Measurements from ENCODE around the gene USH2A.

USH2A gene

GRCh38 chr1:216111842-216112241 lies 311.4 kb downstream of the USH2A start:
- DNase-seq = no peak

- no peak for DNase-seq
Measured at GRCh38 chr1:216095400-216095799, 327.8 kb downstream of the USH2A start.

- no peak for DNase-seq
Measured at GRCh38 chr1:216090556-216090955, 332.7 kb downstream of the USH2A start.

- DNase-seq = no peak
Measured at GRCh38 chr1:216086678-216087077, 336.6 kb downstream of the USH2A start.

GRCh38 chr1:216081445-216081844 lies 341.8 kb downstream of the USH2A start:
- no peak for DNase-seq

- no peak for DNase-seq
Measured at GRCh38 chr1:216076751-216077150, 346.5 kb downstream of the USH2A start.

GRCh38 chr1:216075339-216075738 lies 347.9 kb downstream of the USH2A start:
- no peak for DNase-seq

- no peak for DNase-seq
Measured at GRCh38 chr1:216073793-216074595, 349.3 kb downstream of the USH2A start.

GRCh38 chr1:216071262-216071661 lies 352.0 kb downstream of the USH2A start:
- no peak for DNase-seq

- no peak for DNase-seq
Measured at GRCh38 chr1:216064643-216065042, 358.6 kb downstream of the USH2A start.

- DNase-seq = no peak
Measured at GRCh38 chr1:216057947-216058346, 365.3 kb downstream of the USH2A start.

- DNase-seq = no peak
Measured at GRCh38 chr1:216057063-216057462, 366.2 kb downstream of the USH2A start.

GRCh38 chr1:216055004-216055403 lies 368.2 kb downstream of the USH2A start:
- DNase-seq = no peak

- DNase-seq = no peak
Measured at GRCh38 chr1:216054600-216054999, 368.6 kb downstream of the USH2A start.

GRCh38 chr1:216051071-216051470 lies 372.2 kb downstream of the USH2A start:
- DNase-seq = no peak

GRCh38 chr1:216049741-216050430 lies 373.4 kb downstream of the USH2A start:
- DNase-seq = no peak

GRCh38 chr1:216047811-216048572 lies 375.3 kb downstream of the USH2A start:
- no peak for DNase-seq

GRCh38 chr1:216046336-216046735 lies 376.9 kb downstream of the USH2A start:
- no peak for DNase-seq

GRCh38 chr1:216045400-216045799 lies 377.8 kb downstream of the USH2A start:
- no peak for DNase-seq

GRCh38 chr1:216044538-216044937 lies 378.7 kb downstream of the USH2A start:
- DNase-seq = no peak

GRCh38 chr1:216034506-216034905 lies 388.7 kb downstream of the USH2A start:
- DNase-seq = no peak

- no peak for DNase-seq
Measured at GRCh38 chr1:216032961-216033614, 390.2 kb downstream of the USH2A start.

GRCh38 chr1:216032284-216032683 lies 391.0 kb downstream of the USH2A start:
- DNase-seq = no peak
